PC-9 (cell line): ENCODE data around the gene ZEB2.

Experiments used
- CTCF ChIP-seq: fragments of 200-600 bp; sonication (generic); conservative IDR thresholded peaks from 2 replicates; pipeline ENCODE4 v1.6.1; 2017; ENCODE audit warnings: mixed run types, antibody characterized with exemption, mild to moderate bottlenecking, moderate library complexity
- EZH2 ChIP-seq: fragments of 200-600 bp; sonication (generic); IDR thresholded peaks from 2 replicates; pipeline ENCODE4 v1.8.0; 2017; ENCODE audit warnings: antibody characterized with exemption, low read depth

GRCh38 chr2:144481109-144481508 lies 38.8 kb downstream of the ZEB2 start:
- TF ChIP-seq CTCF (no peak), EZH2 (no peak)
